ENCODE results near the gene IGLL5.

Gene IGLL5

GRCh38 chr22:22933807-22934542 lies 46.4 kb downstream of the IGLL5 start:
- H3K4me3 ChIP-seq (ENCODE audit: low read length) = no peak overlapping the region
- DNase-seq (ENCODE audit: low read depth) = no peak
- TF ChIP-seq CTCF (conservative IDR thresholded peaks at IDR 0.05; ENCODE audit: low read depth, low read length) = no peak

GRCh38 chr22:22934543-22935055 lies 47.0 kb downstream of the IGLL5 start:
- no peak for TF ChIP-seq CTCF (conservative IDR thresholded peaks at IDR 0.05; ENCODE audit: low read depth, low read length)
- DNase-seq (ENCODE audit: low read depth) = no peak
- H3K4me3 ChIP-seq (ENCODE audit: low read length) = no peak overlapping the region

GRCh38 chr22:22935056-22935545 lies 47.5 kb downstream of the IGLL5 start:
- no peak overlapping the region for H3K4me3 ChIP-seq (ENCODE audit: low read length)
- no peak for TF ChIP-seq CTCF (conservative IDR thresholded peaks at IDR 0.05; ENCODE audit: low read depth, low read length)
- no peak for DNase-seq (ENCODE audit: low read depth)

DNA sequence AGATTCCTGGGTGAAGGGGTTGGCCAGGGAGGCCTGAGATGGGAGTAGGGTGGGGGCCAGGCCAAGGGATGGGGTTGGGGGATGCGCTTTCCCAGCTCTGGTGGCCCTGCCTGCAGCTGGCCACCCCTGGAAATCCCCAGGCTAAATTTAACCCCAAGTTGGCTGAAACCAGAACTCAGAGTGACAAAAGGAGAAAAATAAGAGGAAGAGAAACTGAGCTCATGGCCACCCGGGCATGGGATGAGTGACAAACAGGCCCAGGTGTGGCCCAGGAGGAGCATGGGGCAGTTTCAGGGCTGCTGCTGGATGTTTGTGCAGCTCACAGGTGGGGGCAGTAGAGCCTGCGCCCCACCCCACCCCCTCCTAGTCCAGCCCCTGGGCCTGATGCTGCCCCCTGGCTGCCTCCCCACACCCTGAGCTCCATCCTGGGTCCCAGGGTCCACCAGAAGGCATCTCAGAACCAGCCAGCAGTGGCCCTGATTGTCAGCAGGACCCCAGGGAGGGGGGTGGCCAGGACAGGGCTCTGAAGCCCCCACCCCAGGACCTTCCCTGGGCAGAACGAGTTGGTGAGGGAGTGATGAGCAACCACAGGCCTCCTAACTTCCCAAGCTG lies 48.0 kb downstream of the IGLL5 start:
- H3K4me3 ChIP-seq (ENCODE audit: low read length) = no peak overlapping the region
- TF ChIP-seq CTCF (conservative IDR thresholded peaks at IDR 0.05; ENCODE audit: low read depth, low read length) = no peak
- no peak for DNase-seq (ENCODE audit: low read depth)

DNA sequence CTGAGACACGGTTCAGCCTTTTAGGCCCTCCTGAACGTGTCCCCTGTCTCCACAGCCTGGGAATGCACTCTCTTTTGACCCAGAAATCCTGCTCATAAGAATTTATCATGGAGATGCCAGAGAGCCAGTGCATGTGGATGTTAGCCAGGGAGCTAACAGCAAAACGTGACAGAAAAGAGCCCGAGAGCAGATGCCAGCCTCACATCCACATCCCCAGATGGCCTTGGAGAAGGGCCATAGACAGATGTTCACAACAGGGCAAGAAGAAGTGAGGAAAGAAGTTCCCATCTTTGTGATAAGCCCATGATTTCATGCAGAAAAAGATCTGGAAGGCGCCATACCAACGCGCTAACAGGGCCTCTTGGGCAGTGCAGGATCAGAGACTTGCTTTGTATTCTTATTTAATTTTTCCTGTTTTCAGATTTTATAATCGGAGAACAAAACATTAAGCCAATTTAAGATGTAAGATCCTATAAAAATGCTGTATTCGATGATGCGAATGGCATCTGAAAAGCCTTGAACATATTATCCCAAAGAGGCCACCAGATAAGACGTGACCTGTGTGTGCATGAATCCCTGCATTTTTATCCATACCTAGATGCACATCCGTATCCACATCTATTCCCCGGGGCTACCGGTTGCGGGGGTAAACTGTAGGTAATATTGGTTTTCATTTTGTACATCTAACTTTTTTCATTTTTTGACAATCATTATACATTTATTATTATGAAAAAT lies 48.7 kb downstream of the IGLL5 start:
- no peak for TF ChIP-seq CTCF (conservative IDR thresholded peaks at IDR 0.05; ENCODE audit: low read depth, low read length)
- no peak for DNase-seq (ENCODE audit: low read depth)
- no peak overlapping the region for H3K4me3 ChIP-seq (ENCODE audit: low read length)

DNA sequence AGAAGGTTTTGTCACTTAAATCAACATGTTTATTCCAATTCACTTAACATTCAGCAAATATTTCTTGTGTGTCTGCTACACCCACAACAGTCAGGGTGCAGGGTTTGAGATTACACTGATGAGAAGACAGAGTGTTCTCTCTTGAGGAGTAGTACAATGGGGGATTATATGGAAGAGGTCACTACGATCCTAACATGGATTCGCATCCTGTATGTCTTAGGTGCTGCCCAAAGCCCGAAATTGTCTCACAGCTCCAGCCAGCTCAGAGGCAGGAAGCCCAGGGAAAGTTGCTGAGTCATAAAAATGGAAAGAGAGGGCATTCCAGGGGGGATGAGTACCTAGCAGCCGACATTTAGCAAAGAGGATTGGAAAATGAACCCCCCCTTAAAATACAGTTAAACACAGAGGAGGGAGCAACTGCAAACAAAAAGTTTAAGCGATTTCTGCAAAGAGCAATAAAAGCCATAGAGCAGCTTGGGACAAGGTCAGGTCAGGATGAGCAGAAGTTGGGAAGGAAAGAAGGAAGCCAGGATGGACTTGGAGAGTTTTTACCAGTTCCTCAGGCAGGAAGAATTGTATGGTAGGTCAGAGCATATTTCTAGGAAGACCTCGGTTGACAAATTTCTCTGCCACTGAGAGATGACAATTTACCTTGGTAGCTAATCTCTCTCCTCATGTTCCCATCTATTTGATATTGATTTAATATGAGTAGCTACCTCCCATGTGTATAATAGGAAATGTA lies 49.5 kb downstream of the IGLL5 start:
- no peak for DNase-seq (ENCODE audit: low read depth)
- no peak overlapping the region for H3K4me3 ChIP-seq (ENCODE audit: low read length)
- no peak for TF ChIP-seq CTCF (conservative IDR thresholded peaks at IDR 0.05; ENCODE audit: low read depth, low read length)
